ENCODE data around the gene ERCC4.

Gene ERCC4

GRCh38 chr16:13999071-13999894 is 79.3 kb downstream of the ERCC4 start:
- Histone ChIP-seq H3K4me3 (ENCODE audit: low read depth, low read length) (no peak overlapping the region), H3K4me1 (ENCODE audit: control insufficient read depth, insufficient read depth, low read length) (peaks cover 8% of the 10 kb centered on the region), H3K27me3 (ENCODE audit: control insufficient read depth, insufficient read depth, low read length) (no peaks in the 10 kb centered on the region), H3K9me3 (ENCODE audit: control insufficient read depth, insufficient read depth, low read length) (no peaks in the 10 kb centered on the region), H3K36me3 (ENCODE audit: control insufficient read depth, insufficient read depth, low read length) (no peaks in the 10 kb centered on the region), H3K9ac (ENCODE audit: low read depth, low read length) (no peak overlapping the region)

GRCh38 chr16:13999895-14000425 is 80.0 kb downstream of the ERCC4 start:
- Histone ChIP-seq H3K4me1 (ENCODE audit: control insufficient read depth, insufficient read depth, low read length) (peaks cover 5% of the 10 kb centered on the region), H3K9ac (ENCODE audit: low read depth, low read length) (no peak overlapping the region)

GRCh38 chr16:14001521-14001920 is 81.6 kb downstream of the ERCC4 start:
- H3K4me3 ChIP-seq (ENCODE audit: low read depth, low read length) = no peak overlapping the region
- no peak overlapping the region for H3K9ac ChIP-seq (ENCODE audit: low read depth, low read length)
- H3K9me3 ChIP-seq (ENCODE audit: control insufficient read depth, insufficient read depth, low read length) = no peaks in the 10 kb centered on the region
- H3K36me3 ChIP-seq (ENCODE audit: control insufficient read depth, insufficient read depth, low read length) = no peaks in the 10 kb centered on the region
- H3K4me1 ChIP-seq (ENCODE audit: control insufficient read depth, insufficient read depth, low read length) = peaks cover 5% of the 10 kb centered on the region
- no peaks in the 10 kb centered on the region for H3K27me3 ChIP-seq (ENCODE audit: control insufficient read depth, insufficient read depth, low read length)

More at GRCh38 chr16:13999895-14000425, 80.0 kb downstream of the ERCC4 start:
- Histone ChIP-seq H3K9me3 (ENCODE audit: control insufficient read depth, insufficient read depth, low read length) (no peaks in the 10 kb centered on the region), H3K4me3 (ENCODE audit: low read depth, low read length) (no peak overlapping the region), H3K27me3 (ENCODE audit: control insufficient read depth, insufficient read depth, low read length) (no peaks in the 10 kb centered on the region), H3K36me3 (ENCODE audit: control insufficient read depth, insufficient read depth, low read length) (no peaks in the 10 kb centered on the region)

All from iPS-15b (cell line).